ENCODE data around the gene HSPA2.

DNA sequence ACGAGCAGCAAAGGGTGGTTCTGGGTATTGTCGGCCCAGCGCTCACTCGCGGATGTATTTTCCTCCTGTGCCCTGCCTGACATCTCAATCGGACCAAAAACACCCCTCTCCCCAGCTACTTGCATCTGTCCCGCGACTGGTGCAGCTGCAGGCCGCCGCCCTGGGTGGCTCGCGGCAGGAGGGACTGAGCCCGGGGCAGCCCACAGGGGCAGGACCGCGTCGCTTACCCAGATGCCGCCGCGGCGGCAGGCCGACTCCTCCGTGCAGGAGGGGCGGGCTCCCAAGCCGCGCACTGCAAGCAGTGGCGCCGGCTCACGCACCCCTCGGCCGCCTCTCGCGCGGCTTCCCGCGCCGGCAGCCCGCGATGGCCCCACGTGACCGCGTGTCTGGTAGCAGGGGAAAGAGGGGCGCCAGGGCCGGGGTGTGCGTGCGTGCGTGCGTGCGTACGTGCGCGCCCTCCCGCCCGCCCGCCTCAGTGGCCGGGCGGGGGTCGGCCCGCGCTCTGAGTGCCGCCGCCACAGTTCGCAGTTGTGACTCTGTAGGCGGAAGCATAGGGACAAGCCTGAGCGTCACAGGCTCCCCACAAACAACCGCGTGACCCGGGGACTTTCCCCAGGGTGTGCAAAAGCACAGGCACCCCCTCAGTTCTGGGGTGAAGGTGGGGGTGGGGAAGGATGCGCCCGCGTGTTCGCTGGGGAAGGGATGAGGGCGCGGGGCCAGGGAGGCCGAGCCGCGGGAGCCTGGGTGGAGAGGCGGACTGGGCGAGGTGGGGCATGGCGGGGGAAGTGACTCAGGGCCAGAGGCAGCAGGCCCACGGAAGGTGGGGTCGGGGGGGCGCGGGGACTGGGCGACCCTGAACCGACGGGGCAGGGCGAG is 36.9 kb upstream of the HSPA2 start, which contains the start of gene ZBTB25:
- TF ChIP-seq, protein P1, sequence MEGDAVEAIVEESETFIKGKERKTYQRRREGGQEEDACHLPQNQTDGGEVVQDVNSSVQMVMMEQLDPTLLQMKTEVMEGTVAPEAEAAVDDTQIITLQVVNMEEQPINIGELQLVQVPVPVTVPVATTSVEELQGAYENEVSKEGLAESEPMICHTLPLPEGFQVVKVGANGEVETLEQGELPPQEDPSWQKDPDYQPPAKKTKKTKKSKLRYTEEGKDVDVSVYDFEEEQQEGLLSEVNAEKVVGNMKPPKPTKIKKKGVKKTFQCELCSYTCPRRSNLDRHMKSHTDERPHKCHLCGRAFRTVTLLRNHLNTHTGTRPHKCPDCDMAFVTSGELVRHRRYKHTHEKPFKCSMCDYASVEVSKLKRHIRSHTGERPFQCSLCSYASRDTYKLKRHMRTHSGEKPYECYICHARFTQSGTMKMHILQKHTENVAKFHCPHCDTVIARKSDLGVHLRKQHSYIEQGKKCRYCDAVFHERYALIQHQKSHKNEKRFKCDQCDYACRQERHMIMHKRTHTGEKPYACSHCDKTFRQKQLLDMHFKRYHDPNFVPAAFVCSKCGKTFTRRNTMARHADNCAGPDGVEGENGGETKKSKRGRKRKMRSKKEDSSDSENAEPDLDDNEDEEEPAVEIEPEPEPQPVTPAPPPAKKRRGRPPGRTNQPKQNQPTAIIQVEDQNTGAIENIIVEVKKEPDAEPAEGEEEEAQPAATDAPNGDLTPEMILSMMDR (optimal IDR thresholded peaks at IDR 0.05 in 1 of 3, IDR thresholded peaks at IDR 0.05 in 1 of 3, conservative IDR thresholded peaks at IDR 0.05 in 1 of 3; ENCODE audit: extremely low read depth in 1 of 3, insufficient read depth in 2 of 3, low read length in 3 of 3), result no peak
- TF ChIP-seq EZH2 (IDR thresholded peaks at IDR 0.05; ENCODE audit: low read length), result no peak
